ENCODE measurements around the gene DVL2. TPM values are rescaled to one million over a fixed set of nuclear protein-coding genes. Genes with fewer than 3 reads are reported as not detected.
A peak's percentile ranks its signal among the peaks of the same experiment; 100 is the strongest.

Gene DVL2
- total and polyA plus RNA-seq, 8 donors: 12.1 to 114 (median 17.4) TPM

DNA sequence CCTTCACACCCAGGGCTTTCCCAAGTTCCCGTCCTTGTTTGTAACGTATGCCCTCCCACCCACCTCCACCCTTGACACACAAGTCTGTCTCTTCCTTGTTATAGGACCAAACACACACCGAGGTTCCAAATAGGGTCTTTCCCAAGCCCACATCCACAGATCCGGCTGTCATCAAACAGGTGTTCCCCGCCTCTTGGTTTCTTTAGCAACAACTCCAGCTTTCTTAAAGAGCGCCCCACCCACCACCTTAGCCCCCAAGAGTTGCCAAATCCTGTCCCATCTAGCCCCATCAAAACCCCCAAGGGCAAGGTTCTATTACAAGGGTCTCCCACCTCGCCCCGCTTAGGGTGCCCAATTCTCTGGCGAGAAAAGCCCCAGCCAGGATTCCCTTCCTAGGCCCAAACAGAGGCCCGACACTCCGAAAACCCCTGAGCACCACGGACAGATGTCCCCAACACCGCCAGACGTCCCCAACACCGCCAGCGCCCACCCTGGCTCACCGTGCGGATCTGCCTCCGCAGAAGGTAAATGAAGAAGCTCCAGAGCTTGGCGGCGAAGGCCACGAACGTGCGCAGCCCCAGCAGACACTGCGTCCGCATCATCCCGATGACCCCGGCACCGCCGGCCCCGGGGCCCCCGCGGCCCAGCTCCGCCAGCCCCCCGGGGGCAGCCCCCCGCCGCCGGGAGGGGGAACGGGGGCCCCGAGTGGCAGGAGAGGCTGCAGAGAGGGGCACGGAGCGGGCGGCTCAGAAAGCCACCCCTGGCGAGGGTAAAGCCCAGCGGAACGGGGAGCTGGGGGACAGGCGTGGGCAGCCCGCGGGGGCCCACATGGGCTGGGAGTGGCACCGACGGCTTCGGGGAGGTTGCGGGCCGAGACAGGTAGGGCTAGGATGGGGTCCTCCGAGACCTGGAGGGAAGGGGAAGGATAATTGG lies 16.6 kb upstream of the DVL2 start:
- Histone ChIP-seq H3K27ac (peak overlapping the region; percentile 96 to 100 (median 99)), H3K4me3 (peak overlapping the region; percentile 65 to 98 (median 95)), H3K9me3 (no peaks in the 10 kb centered on the region), H3K4me1 (peaks cover 32 to 52% (median 41%) of the 10 kb centered on the region in 4 donors), H3K27me3 (no peaks in the 10 kb centered on the region), H3K36me3 (peaks cover 21 to 40% (median 35%) of the 10 kb centered on the region in 4 donors)
- TF ChIP-seq EP300 (IDR thresholded peaks at IDR 0.05): no peak
- no peak for TF ChIP-seq POLR2A (IDR thresholded peaks at IDR 0.05)
- TF ChIP-seq, protein P1, sequence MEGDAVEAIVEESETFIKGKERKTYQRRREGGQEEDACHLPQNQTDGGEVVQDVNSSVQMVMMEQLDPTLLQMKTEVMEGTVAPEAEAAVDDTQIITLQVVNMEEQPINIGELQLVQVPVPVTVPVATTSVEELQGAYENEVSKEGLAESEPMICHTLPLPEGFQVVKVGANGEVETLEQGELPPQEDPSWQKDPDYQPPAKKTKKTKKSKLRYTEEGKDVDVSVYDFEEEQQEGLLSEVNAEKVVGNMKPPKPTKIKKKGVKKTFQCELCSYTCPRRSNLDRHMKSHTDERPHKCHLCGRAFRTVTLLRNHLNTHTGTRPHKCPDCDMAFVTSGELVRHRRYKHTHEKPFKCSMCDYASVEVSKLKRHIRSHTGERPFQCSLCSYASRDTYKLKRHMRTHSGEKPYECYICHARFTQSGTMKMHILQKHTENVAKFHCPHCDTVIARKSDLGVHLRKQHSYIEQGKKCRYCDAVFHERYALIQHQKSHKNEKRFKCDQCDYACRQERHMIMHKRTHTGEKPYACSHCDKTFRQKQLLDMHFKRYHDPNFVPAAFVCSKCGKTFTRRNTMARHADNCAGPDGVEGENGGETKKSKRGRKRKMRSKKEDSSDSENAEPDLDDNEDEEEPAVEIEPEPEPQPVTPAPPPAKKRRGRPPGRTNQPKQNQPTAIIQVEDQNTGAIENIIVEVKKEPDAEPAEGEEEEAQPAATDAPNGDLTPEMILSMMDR (IDR thresholded peaks at IDR 0.05): no peak
- no peak for TF ChIP-seq POLR2AphosphoS5 (IDR thresholded peaks at IDR 0.05)
- WGBS, 5 donors: 0 to 1% (median 0%) methylated on average over 28 to 54 of the region's 55 CpGs
- DNase-seq: peak in 1 of 2 donors; percentile 66
- intact Hi-C loops (cut with DNase I; ENCODE audit: low total_unique reads): no loop called here

DNA sequence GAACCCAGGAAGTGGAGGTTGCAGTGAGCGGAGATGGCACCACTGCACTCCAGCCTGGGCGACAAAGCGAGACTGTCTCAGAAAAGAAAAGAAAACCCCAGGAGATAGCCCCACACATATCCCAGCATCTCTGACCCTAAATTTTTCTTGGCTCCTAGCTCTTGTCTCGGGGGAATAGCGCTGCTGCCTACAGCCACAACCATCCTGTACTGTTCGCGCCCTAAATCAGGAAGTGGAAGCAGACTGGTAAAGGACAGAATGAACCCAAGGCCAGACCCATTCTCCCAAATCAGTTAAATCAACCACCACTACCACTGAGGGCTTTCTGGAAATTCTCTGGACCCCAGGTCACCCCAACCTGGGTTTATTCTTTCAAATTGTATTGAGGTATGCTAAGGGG lies 15.5 kb upstream of the DVL2 start:
- H3K9me3 ChIP-seq: no peaks in the 10 kb centered on the region
- peaks cover 32 to 52% (median 41%) of the 10 kb centered on the region in 4 donors for H3K4me1 ChIP-seq
- H3K4me3 ChIP-seq: peak overlapping the region; percentile 65 to 98 (median 95)
- H3K27ac ChIP-seq: peak overlapping the region in 4 of 5 donors; percentile 99 to 100 (median 99)
- H3K36me3 ChIP-seq: peaks cover 22 to 40% (median 35%) of the 10 kb centered on the region in 4 donors
- 84 to 92% (median 87%) methylated on average over 7 of the region's 7 CpGs for WGBS, 5 donors
- intact Hi-C loops (cut with DNase I; ENCODE audit: low total_unique reads): no loop called here
- TF ChIP-seq EP300 (IDR thresholded peaks at IDR 0.05) (no peak), POLR2AphosphoS5 (IDR thresholded peaks at IDR 0.05) (no peak), POLR2A (IDR thresholded peaks at IDR 0.05) (no peak)
- TF ChIP-seq, protein P1 (IDR thresholded peaks at IDR 0.05): no peak
- peak in 1 of 2 donors; percentile 17 for DNase-seq
- H3K27me3 ChIP-seq: no peaks in the 10 kb centered on the region

DNA sequence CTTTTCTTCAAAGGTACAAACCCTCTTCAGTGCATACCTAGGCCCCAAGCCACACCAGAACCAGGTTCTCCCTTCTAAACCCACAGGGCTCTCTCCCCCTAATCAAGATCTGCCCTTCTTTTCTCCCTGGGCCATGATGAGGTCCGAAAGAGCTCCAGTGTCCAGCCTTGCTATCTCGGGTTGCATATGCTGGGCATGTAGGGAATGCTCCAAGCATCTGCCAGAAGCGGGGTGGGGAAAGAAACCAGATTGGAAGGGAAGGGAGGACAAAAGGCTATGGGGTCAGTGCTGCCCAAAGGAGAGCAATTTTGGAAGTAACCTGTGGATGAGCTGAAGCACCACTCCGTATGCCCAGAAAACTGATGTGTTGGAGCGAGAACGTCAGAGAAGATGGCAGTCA lies 14.9 kb upstream of the DVL2 start:
- no peaks in the 10 kb centered on the region for H3K27me3 ChIP-seq
- H3K9me3 ChIP-seq: no peaks in the 10 kb centered on the region
- intact Hi-C loops (cut with DNase I; ENCODE audit: low total_unique reads): no loop called here
- H3K4me1 ChIP-seq: peaks cover 32 to 52% (median 41%) of the 10 kb centered on the region in 4 donors
- no peak overlapping the region for H3K27ac ChIP-seq
- peak in 1 of 2 donors; percentile 2 for DNase-seq
- TF ChIP-seq EP300 (IDR thresholded peaks at IDR 0.05) (no peak), POLR2A (IDR thresholded peaks at IDR 0.05) (no peak), POLR2AphosphoS5 (IDR thresholded peaks at IDR 0.05) (no peak)
- peaks cover 25 to 40% (median 35%) of the 10 kb centered on the region in 4 donors for H3K36me3 ChIP-seq
- H3K4me3 ChIP-seq: peak overlapping the region in 1 of 4 donors; percentile 93
- 76 to 81% (median 79%) methylated on average over 6 of the region's 6 CpGs for WGBS, 5 donors

DNA sequence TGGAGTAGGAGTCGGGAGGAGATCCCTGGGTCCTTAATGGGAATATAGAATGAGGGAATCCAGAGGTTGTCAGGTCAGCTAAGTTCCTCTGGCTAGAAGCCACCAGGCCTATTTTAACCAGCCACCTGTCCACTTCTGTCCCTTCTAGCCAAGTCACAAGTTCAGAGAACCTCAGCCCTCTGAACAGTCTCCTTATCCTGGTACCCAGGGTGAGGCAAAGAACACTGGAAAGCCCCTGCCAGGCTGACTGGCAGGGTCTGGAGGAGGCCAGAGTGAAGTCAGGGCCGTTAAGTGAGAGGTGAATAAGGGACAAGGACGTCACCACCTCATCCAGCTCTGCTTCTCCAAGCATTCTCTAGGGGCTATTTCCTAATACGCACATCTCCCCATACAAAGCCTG lies 14.5 kb upstream of the DVL2 start:
- 63 to 68% (median 65%) methylated on average over 4 of the region's 4 CpGs for WGBS, 5 donors
- no peak overlapping the region for H3K4me3 ChIP-seq
- no peaks in the 10 kb centered on the region for H3K27me3 ChIP-seq
- DNase-seq: peak in 1 of 2 donors; percentile 4
- H3K4me1 ChIP-seq: peaks cover 32 to 53% (median 42%) of the 10 kb centered on the region in 4 donors
- intact Hi-C loops (cut with DNase I; ENCODE audit: low total_unique reads): no loop called here
- TF ChIP-seq, protein P1 (IDR thresholded peaks at IDR 0.05): no peak
- TF ChIP-seq POLR2A (IDR thresholded peaks at IDR 0.05) (no peak), EP300 (IDR thresholded peaks at IDR 0.05) (no peak), POLR2AphosphoS5 (IDR thresholded peaks at IDR 0.05) (no peak)
- peaks cover 25 to 41% (median 36%) of the 10 kb centered on the region in 4 donors for H3K36me3 ChIP-seq
- H3K27ac ChIP-seq: no peak overlapping the region
- H3K9me3 ChIP-seq: no peaks in the 10 kb centered on the region

Measured in stomach (tissue), 9 donors.